Stimulated activated CD4-positive, alpha-beta T cell treated with anti-CD3 and anti-CD28 coated beads, Interleukin-2, amount 100 ng/mL, for 48 hours (primary cell): ENCODE measurements around the gene SYNE2.

Experiments
- DNase-seq, 2 donors: peaks; one replicate each; pipeline ENCODE4 v3.0.0-alpha.2; 2020

The SYNE2 gene

DNA sequence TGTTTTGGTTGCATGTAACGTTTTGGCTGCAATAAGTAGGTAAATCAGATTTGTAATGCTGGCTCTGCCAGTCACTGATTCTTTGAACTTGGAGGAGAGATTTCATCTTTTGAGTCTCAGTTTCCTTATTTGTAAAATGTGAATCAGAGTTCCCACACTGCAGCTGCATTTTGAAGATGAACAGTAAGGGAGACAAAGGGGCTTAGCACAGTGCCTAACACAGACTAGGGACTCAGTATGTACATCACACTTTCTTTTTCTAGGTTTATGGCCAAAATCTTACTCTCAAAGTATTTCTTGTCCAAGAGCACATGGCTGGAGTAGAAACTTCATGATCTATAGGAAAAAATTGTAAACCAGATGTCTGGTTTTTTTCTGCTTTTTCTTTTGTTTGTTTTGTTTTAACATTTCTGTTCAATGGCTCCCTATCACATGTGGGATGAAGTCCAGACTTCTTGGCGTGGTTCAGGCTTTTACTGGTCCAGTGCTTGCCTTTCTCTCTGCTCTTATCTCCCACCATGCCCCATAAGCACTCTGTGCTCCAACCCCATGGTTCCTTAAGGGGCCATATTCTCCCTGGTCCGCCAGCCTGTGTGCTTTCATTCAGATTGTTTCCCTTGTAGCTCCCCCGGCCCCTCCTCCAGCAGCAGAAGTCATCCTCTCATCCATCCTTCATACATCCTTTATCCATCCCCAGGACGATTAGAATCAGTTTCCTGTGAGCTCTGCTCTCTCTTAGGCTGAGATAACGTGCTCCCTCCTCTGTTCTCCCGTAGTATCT lies 58.0 kb downstream of the SYNE2 start:
- no peak for DNase-seq

DNA sequence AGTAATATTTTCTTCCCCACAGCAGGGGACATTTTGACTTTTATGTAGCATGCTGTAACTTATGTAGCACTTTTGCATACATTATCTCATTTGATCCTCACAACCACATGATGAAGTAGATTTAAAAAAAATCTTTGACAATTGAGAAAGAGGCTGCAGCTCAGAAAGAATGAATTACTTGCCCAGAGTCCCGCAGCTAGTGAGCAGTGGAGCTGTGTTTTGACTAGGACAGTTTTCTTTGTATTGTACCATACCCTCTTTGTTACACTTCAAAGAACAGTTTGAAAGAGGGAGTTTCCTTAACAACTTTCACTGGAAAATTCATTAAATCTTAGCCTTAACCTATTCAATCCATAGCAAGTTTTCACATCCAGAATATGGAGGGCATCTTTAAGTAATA lies 58.6 kb downstream of the SYNE2 start:
- no peak for DNase-seq

DNA sequence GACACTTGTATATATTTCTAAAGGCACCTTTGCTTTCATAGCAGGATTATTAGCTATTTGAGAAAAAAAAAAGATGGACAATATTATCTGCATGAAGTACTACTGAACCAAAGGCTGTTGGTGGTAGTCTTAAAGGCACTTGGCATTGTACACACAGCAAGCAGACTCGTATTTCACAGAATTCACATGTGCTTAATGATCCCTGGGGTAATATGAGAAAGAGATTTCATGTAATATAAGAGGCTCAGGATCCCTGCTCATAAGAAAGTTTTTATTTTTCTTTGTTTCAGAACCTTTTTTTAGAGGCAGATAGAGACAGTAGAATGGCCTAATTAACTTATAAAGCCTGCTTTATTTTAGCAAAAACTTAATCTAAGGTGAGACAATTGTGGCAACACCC lies 59.5 kb downstream of the SYNE2 start:
- no peak for DNase-seq

DNA sequence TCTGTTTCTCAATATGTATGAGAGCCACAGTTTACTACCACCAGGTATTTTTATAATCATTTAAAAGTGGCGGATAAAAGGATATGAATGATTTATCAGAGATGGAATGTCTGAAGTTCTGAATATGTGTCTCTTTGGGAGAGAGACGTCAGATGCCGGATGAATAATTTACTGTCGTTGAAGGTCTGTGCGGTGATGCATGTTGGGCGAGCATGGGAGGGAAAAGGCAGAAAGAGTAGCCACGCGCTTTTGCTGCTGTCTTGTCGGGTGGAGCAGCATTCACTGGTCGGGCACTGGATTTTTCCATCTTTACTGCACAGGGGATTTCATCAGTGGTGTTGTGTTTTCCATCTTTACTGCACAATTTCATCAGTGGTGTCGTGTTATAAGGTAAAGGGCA lies 65.6 kb downstream of the SYNE2 start:
- no peak for DNase-seq

DNA sequence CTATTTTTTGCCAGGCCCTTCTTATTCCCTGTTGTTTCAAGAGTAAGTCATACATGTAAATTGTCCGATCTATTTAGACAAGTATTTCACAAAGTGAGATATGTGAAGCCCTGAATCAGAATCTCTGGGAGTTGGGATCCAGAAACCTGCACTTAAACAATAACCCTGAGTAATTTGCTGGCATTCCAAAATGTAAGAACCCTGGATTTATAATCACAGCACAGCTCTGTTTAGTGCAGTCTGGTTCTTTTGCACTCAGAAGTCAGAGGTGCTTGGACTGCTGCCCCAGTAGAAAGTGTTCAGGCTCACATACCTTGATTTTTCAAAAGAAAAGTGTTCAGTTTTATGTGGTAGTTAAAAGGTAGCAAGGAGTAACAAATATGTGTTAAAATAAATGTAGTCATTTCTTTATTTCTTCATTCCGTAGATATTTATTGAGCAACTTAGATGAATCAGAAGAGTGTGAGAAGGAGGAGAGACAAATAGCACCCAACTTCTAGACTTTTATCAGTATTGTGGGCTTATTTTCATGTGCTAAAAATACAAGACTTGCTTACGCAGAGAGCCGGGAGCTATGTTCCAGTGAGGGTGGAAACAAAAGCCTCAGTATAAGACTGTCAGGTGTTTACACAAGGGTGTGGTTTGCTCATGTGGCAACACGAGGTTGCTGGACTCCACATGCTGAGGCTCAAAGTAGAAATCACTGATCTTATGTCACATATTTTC lies 70.1 kb downstream of the SYNE2 start:
- DNase-seq = no peak

DNA sequence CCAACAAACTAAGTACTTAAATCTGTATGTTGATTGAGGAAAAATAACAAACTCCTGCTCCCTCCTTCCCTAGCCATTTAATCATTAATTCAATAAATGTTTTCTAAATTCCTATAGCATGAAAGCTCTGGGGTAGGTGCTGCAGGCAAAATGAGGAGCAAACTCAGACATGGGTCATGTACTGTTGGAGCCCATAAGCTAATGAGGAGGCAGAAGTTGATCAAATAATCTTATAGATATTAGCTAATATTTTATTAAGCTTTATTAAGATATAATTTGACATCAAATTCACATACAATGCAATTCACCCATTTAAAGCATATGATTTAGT lies 70.6 kb downstream of the SYNE2 start:
- no peak for DNase-seq

DNA sequence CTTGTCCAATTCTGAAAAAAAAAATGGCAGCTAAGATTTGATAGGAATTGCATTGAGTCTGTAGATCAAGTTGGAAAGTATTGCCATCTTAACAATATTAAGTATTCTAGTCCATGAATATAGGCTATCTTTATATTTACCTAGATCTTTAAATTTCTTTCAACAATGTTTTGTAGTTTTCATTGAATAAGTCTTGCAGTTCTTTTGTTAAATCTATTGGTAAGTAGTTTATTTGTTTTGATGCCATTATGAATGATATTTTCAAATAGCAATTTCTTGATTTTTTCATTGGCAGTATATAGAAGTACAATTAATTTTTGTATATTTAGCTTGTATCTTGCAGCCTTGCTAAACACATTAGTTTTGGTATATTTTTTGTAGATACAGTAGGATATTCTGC lies 71.6 kb downstream of the SYNE2 start:
- DNase-seq = no peak

DNA sequence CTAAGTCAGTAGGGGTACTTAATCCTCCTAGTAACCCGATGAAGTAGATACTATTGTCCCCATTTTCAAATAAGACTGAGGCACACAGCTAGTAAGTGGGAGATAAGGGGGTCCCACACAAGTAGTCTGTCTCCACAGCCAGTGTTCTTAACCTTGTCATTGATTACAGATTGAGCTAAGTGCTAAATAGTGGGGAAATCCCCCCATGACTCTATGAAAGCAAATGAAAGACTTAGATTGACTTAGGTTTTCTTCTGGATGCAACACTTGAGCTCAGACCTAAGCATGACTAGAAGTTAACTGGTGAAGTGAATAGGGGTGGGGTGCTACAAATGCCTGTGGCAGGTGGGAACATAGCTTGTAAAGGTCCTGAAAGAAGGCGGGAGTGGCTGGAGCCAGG lies 73.8 kb downstream of the SYNE2 start:
- no peak for DNase-seq

DNA sequence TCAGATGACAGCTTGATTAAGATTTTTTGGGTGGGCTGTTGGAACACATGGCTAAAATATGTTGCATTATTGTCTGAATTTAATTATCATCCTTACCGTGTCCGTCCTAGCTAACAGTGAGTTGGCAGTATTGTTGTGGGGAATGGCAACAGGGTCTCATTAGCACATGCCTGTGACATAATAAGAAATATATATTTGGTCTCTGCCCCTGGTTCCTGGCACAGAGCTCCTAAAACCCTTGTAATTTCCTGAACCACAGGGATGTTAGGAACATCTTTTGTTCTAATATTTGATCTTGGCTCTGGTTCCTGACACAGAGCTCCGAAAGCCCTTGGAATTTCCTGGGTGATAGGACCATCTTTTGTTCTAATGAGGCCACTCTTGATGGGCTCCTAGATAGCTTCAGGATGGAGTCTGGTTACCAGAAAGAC lies 76.0 kb downstream of the SYNE2 start:
- DNase-seq = no peak

DNA sequence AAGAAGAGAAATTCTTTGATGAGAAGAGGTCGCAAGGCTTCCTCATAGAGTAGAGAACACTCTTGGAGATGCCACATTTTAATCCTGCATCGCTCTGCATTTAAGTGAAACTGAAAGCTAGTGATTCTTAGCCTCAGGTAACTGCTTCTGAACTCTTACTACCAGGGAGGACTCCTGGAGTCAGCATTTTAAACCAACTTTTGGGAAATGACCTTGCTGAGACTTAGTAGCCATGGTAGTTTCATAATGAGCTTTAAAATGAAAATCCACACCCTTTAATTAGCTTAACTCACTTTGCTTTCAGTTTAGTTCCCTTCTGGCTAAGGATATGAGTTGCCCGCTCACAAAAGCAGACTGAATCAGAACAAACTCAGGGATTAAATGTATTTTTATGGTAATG lies 80.3 kb downstream of the SYNE2 start:
- DNase-seq = no peak

DNA sequence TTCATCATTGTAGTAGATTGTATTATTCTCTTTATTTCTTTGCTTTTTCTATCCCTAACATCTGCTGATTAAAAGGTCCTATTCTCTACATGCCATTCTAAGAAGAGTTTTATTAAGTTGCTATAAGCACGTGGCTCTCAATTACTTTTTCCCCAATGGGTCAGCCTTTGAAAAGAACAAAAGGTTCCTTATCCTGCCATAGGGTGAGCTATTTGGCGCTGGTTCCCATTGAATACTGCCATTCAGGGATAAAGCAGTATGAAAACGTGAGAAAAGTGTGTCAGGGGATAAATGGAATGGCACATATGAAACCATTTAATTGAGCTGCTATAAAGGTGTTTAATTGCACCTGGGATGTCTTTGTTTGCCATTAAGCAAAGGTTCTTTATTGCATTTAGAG lies 80.9 kb downstream of the SYNE2 start:
- DNase-seq = no peak

DNA sequence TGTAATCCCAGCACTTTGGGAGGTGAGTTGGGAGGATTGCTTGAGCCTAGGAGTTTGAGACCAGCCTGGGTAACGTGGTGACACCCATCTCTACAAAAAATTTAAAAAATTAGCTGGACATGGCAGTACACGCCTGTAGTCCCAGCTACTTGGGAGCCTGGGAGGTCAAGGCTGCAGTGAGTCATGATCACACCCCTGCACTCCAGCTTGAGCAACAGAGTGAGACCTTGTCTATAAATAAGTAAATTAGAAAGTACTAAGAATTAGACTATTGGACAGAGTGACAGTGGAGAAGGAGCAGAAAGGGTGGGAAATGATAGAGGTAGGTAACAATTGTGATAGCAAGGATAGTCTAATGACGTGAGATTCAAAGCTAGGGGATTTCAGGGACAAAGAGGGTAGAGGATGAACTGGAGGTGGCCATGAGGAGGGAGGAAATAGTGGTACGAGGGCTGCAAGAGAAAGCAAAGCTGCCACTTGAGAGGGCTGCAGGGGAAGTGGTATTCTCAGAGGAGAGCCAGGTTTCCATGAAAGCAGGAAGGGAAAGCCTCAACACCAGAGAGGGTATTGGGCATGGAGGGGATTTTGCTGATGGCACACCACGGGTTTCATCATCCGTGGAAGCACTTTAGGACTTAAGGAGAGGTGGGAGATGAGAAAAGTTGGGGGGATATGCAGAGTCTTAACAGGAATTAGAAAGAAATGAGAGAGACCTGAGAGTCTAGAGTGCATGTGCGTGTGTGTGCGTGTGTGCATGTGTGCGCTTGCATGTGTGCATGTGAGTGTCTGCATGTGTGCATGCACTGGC lies 85.6 kb downstream of the SYNE2 start:
- DNase-seq = no peak

DNA sequence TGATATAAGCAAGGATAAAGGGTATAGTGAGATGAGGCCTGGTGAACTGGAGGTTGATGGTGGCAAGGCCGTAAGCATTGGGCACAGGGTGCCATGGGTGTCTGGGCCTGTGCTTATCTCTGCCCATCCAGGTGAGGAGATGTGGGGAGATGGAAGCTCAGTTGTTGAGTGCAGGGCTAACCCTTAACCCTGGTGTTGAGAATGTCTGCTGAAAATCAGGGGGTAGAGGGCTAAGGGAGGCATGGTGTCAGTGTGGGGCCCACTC lies 86.1 kb downstream of the SYNE2 start:
- no peak for DNase-seq

DNA sequence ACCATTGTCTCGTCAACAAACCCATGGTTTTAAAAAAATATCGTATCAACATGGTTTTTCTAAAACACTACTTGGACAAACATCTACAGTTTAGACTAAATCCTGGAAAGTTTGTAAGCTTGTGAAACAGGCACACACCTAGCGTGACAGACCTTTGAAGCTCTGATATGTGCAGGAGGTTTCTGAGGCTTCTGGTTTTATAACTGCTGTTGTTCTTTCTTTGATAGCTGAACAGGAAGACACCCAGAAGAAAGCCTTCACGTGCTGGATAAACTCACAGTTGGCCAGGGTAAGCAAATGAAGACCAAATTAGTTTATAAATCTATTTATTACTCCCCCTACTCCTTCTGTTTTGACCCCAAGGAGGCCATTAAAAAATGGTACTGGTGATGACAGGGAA lies 87.6 kb downstream of the SYNE2 start:
- no peak for DNase-seq

DNA sequence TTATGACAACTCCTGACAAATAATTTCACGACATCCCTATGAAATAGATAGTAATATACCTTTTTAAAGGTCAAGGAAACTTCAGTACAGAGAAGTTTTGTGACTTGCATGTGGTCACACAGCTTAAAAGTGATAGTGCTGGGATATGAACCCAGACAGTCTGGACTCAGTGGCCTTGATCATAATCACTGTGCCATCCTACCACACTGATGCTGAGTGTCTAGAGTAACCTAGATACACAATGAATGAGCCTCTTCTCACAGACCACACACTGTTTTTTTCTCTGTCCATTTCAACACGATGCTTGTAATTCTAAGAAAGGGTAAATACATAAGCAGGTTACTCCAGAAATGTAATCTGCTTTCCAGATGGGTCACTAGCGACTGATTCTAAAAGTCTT lies 88.2 kb downstream of the SYNE2 start:
- DNase-seq = no peak

DNA sequence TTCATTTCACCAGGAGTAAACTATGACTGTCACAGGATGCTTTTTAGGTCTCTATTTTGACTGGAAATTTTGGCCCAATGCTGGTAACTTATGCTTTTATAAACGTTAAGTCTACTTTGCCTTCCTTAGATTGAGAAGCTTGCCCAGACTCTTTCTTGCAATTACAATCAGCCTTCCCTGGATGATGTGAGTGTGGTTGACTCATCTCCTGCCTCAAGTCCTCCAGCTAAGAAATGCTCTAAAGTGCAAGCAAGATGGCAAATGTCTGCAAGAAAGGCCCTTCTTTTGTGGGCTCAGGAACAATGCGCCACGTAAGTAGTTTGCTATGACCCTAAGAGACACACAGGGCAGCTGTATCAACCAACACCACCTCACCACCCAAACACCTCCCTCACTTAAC lies 96.9 kb downstream of the SYNE2 start:
- DNase-seq = no peak

DNA sequence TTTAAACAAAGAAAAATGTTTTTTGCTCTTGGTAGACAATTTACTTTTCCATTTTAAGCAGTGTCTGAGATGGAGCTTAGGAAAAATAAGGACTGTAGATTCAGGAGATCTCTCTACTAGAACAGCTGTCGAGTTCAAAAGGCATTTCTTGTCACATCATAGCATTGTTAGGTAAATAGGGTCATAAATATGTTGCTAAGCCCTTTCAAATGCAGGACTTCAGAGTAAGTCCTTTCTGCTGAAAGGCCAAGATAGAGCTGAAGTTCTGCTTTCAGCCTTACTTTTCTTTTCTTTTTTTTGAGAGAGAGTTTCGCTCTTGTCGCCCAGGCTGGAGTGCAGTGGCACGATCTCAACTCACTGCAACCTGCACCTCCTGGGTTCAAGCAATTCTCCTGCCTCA lies 98.2 kb downstream of the SYNE2 start:
- DNase-seq = no peak

DNA sequence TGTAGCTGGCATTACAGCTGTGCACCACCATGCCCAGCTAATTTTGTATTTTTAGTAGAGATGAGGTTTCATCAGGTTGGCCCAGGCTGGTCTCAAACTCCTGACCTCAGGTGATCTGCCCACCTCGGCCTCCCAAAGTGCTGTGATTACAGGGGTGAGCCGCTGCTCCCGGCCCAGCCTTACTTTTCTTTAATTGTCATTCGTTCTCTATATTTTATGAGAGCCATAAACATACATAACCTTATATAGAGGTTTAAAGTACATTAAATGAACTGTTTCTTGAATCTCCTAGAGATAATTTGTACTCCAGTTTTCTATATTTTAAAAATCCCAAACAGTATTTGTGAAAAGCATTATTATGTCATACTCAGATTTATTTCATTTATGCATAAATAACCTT lies 98.6 kb downstream of the SYNE2 start:
- DNase-seq = no peak

DNA sequence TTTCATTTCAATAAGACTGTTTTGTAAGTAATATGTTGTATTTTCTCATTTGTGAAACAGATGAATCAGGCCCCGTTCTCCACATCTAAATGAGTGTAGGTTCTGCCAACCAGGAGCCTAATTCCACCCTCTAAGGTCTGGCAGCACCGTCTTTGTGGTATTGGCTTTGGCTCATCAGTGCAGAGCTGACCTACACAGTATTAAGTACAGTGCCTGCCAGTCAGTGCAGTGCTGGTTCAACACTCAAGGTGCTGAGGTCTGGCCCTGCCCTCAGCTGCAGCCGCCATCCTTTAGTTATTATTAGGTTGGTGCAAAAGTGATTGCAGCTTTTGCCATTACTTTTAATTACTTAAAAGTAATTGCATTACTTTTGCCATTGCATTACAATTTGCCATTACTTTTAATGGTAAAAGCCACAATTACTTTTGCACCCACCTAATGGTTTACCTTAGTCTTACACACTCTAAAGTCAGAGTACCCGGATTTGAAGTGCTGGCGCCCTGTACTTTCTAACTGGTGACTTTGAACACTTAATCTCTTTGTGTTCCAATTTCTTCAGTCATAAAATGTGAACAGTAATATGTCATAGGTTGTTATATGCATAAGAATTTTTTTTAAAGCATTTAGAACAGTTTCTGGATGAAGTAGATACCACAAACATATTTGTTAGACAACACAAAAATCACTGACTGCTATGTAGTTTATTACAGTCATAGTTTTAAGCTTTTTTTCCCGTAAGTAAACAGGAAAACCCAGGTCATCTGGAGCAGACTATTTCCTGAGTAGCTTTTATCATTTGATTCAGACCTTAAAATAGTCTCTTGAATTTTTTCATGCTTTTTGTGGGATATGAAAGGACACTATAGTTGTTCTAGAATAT lies 99.5 kb downstream of the SYNE2 start:
- DNase-seq = no peak

DNA sequence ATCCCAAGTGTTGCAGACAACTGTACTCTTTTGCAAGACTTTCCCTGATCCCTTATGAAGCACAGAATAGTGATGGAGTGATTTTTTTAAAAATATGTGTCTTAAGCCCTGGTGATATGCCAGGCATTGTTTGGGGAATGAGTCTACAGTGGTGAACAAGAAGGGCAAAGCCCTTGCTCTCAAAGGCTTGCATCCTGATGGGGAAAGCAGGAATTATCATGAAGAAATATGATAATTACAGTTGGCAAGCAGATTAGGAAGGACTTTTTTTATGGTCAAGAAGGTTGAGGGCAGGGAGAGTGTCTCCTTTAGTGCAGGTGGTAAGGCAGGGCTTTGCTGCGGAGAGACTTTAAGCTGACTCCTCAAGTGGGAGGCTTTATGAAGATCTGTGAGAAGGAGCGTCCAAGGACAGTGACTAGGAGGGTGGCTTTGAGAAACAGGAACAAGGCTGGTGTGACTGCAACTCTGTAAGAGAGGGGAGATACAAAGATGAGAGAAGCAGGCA lies 100.2 kb downstream of the SYNE2 start:
- no peak for DNase-seq

DNA sequence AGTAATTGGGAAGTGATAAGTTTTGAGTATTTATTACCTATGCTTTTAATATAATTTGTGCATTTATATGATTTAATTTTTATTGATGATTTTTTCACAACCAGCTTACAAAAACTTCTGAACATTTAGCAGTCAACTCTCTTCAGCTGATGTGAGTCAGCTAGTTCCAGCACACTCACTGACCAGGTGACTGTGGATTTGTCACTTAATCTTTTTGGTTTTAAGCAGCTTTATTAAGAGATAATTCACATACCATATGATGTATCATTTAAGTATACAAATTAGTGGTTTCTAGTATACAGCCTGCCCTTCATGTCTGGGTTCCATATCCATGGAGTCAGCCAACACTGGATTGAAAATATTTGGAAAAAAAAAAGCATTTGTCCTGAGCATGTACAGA lies 103.5 kb downstream of the SYNE2 start:
- no peak for DNase-seq

DNA sequence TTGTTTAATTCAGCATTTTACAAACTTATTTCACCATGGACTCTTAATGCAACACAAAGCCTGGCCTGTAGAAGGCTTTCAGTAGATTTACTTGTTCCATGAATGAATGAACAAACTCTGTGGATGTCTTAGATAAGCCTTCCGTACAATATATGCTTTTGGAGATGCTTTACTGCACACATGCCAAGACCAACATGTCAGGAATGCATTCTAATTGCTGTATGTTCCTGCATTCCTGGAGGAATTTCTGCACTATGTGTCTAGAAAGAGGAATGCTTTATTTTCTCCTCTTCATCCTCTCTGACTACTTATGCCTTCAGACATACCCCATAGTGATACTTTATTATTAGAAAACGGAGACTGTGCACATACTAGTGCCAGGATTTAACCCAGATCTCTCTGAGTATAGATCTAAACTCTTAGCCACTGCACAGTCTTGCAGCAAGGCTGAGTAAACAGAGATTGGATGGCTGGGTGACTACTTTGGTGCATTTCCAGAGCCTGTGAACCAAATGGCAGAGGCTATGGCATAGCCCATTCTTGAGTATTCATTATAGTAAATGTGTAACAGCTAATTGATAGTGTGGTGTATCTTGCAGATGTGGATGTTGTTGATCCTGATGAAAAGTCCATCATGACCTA lies 108.2 kb downstream of the SYNE2 start:
- no peak for DNase-seq

DNA sequence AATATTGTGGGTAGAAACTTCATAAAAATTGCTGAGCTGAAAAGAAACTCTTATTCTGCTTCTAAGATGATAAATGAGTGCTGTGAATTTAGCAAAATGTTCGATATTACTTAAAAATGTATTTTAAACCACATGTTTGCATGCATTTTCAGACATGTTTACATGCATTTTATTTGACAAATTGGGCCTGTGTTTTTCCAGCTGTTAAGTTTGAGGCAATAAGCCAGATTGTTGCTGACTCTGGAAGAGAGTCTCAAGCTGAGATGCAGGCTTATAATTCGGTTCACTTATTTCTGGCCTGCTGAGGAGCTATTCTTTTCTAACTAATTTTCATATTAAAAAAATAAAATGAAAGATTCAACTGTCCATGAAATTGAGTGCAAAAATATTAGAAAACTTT lies 110.1 kb downstream of the SYNE2 start:
- DNase-seq = no peak
